GM21619 (cell line): ENCODE data around the gene DPEP2.

Experiments
- ATAC-seq: cut with Tn5 transposase; IDR thresholded peaks from one replicate; pipeline ENCODE4 v1.9.1; 2021; ENCODE audit not compliant: unreplicated experiment

DPEP2 gene

DNA sequence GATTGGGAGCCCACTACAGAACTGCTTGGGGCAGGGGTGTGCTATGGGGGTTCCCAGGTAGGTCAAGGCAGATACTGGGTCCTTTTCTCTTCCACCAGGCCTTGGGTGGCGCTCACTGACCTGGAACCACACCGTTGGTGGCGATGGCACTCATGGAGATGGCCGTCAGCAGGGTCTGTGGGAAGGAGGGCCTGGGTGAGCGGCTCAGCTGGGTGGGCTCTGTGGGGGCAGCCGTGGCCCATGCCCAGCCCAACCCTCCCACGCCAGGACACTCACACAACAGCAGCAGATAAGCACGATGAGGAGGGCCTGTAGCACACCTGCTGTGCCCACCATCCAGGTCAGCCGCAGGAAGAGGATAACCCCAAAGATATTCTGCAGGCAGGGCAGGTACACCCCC is 41.7 kb downstream of the DPEP2 start:
- no peak for ATAC-seq

DNA sequence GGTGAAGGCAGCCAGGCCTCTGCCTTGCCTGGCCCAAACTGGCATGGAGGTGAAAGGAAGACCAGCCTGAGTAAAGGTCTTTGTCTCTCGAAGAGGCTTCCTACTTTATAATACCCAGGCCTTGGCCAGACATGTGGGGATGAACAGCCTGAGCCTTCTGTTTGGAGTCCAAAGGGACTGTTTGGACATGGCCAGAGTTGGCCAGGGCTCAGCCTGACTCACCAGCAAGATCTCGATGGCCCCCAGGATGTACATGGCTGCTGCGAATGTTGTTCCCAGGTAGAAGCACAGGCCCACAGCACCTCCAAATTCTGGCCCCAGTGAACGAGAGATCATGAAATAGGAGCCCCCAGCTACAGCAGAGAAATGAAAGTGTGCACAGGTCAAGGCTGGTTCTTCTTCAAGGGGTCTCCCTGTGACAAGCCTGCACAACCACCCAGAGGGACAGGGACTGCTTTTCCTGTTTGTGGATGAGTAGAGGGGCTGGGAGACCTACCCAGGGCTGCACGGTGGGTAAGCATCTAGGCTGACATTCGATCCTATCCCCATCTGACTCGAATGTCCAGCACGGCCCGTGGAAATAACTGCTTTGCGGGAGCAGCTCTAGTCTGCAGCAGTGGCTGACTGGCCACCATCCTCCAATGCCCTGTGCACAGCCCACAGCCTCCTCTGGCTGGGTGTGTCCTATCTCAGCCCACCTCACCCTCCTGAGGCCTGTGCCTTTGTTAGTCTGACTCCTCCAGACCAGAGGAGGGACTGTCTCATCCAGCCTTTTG is 44.7 kb downstream of the DPEP2 start:
- no peak for ATAC-seq

DNA sequence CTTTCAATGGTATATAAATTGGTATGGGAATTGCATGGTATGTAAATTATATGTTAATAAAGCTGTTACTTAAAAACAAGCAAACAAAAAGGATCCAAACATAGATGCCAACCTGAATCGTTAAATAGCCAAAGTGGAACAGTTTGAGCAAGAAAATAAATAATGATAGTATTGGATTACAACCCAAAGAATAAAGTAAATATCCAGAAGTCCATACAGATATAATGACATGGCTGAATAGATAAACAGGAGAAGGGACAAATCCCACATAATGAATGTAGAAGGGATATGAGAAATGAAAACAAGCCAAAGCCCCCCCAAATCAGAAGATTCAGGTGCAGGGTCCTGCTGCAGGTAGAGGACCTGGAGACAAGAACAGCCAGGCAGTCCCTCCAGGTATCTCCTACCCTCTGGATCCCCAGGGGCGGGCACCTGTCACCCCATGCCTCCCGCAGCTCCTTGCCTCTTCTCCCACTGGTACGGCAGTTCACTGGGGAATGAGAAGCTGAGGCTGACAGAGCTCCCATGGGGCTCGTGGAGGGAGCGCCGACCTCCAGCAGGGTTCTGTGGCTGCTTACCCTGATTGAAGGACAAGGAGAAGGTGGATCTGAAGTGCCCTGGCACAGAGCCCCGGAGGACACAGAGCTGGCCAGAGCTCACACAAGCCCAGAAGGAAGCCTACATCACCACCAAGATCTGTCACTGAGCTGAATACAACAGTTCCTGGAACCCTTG is 45.5 kb downstream of the DPEP2 start:
- no peak for ATAC-seq

DNA sequence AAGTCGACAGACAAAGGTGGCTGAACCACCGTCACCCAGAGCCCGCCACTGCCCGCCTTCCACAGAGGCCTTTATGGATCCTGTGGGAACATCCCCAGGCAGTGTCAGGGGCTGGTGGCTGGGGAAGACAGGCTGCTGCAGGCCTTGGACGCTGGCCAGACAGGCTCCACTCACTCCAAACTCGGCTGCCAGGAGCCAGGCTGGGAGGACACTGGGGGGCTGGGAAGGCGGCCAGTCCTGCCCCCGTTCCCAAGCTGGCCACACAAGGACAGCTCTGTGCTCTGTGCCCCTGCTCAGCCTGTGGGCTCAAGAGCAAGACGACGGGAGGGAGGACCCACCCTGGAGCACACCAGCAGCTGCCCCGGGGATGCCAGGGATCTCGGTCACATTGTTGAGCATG is 47.8 kb downstream of the DPEP2 start:
- no peak for ATAC-seq

DNA sequence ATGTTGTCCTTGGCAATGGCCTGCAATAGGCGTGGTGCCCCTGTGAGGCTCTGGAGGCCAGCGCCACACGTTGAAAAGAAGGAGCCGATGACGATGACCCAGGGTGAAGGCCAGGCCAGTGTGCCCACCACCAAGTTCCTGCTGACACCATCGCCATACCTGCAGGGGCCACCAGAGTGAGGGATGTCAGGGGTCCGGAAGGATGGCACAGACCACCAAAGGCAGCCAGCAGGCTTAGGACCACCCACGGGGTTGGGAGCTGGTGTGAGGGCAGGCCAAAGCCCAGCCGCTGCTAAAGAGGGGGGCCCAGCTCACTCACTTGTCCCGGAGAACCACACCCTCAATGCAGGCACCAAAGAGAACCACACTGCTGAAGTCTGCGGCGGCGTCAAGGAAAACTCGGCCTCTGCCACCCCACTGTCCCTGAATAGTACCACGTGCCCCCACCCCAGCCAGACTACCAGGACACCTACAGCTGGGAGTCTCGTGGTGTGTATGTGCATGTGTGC is 48.9 kb downstream of the DPEP2 start:
- ATAC-seq, result no peak

DNA sequence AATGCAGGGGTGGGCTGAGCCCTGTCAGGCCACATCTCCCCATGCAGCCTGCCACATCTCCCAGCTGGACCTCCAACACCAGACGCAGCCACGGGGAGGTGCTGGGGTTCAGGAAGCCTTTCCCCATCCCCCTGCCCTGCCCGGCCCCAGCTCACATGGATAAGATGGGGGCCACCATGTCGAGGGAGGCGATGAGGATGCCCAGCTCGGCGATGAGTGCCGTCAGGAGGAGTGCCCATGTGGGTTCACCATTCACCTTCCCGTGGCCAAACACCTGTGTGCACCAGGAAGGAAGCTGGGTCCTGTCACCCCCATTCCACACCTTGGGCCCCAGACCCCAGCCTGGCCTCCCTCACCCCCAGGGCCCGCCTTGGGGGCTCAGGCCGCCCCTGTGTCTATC is 49.6 kb downstream of the DPEP2 start:
- ATAC-seq, result no peak

DNA sequence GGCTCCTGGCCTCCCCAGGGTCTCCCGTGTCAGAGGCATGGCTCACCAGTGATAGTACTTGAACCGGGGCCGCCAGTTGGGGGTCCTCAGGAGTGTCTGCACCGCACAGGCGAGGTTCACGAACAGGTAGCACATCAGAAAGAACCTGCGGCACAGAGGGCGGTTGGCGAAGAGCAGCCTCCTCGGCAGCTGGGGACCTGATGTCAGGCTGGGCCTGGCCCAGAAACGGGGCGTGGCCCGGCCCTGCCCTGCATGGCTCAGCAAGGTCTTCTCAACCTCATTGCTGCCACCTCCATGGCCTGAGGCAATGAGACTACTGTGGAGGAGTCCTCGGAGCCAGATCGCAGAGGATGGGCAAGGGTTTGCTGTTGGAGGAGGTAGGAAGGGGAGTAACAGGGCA is 51.3 kb downstream of the DPEP2 start:
- no peak for ATAC-seq

DNA sequence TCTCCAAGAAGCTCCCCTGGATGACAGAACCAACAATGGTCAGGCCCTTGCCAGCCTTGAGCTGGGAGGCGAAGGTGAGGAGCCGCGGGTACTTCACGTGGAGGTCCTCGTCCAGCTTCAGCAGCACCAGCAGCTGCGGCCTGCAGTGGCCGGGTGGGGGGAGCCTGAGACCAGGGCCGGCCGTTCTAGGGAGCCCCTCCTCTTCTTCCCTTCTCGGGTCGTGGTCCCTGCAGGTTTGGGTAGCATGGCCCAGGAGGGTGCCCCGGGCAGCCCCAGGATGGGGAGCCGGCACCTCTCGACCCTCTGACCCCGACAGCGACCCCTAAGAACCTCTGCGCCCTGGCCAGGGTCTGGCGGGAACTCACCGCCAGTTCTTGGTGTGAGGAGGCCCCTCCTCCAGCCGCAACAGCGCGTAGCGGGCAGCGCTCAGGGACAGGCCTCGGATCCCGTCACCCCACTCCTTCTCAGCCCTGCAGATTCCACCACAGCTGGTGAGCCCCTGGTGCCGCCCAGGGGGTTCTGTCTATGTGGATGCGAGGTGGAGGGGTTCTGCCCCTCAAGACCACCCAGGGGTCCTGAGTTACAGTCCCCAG is 52.2 kb downstream of the DPEP2 start:
- no peak for ATAC-seq

DNA sequence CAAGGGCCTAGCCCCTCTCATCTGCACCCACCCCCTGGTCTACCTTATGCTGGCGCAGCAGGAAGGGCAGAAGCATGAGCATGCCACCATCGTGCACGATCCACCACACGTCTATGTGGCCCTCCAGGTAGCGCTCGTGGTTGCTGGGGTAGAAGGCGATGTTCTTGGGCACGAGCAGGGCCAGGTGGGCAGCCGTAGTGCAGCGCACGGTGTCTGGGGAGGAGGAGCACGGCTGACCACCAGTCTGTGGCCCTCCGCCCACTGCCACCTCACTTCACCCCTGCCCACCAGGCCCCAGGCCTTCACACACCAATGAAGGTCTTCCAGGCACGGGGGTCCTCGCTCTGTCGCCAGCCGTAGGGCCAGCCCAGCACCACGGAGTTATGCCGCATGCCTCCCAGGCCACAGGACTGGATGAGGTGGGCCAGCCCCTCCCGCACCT is 53.1 kb downstream of the DPEP2 start:
- ATAC-seq, result no peak

DNA sequence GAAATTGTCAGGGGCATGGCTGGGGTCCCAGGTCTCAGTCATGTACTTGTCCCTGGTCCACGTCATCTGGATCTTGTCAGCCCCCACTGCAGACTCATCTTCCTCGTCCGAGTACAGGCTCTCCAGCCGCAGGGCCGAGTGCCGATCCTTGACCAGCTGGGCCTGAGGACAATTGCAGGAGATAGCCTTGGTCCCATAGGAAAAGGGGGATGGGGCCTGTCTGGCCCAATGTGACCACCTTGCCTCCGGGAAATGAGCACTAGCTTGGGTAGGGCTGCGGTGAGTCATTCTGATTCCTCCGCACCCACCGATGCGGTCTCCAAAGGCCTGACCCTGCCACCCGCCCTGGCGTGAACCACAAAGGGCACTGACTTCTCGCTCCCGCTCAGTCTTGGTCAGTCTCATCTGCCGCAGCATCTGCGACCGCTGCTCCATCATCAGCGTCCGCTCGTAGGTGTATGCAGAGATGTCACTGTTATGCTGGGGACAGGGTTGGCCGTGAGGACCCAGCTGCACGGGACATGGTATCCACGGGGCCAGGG is 53.8 kb downstream of the DPEP2 start:
- no peak for ATAC-seq

DNA sequence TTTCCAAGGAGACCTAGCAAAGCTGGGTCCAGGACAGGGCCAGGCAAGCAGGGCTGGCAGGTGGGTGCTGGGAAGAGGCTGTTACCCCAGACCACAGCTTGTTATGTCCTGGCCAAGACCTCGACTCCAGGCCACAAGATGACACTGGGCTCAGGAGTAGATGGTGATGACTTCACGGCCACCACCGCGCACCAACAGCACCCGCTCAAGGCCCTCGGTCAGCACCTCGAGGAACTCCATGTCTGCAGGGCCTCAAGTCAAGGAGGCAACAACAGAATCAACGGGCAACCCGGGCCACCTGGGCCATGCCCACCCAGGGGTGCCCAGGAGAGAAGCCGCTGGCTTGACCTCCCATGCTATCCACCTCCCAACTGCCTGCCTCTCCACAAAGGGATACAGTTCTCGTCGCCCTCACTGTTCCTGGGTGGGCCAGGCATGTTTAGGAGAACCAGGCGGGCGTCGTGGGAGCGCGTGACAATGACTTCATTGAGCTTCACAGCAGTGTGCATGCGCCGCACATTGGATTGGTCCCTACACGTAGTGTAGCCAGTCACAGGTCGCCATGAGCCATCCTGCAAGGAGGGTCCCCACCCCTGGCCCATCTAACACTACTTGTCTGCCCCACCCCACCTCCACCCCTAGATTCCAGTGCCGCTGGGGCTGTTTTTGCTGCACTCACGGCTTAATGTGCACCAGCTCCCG is 54.4 kb downstream of the DPEP2 start:
- ATAC-seq, result no peak

DNA sequence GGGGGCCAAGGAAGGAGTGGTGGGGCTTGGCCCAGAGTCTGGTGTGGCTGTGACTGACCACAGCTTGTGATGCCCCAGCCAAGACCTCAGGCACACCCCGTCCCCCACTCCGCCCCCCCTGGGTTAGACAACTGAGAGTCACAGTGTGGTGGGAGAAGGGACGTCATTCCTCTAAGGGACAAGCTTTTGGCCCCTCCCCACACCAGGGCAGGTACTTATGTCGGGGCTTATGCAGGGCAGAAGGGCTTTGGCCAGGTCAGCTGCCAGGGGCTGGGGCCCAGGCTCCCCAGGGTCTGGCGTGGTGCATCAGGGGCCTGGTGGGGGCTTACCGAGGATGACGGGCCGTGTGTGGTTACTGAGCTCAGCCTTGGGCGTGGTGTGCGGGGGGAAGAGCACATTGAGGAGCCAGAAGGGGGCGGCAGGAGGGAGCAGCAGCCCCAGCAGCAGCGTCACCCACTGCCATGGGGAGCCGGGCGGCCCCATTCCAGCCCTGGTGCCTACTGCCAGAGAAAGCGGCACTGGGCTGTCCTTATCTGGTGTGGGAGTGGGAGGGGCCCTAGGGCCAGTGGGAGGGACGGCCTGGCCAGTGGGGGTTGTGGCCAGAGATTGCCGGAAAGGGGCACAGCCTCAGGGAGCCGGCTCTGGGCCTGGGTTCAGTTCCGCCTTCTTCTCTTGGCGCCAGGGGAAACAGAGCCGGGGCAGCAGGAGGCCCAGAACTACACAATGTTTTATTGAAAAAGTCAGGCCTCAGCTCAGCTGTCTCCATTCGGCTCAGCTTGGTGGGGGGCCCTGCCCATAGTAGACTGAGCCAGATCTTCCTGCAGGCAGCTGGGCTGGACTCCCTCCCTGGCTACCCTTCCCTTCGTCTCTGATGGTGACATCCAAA is 55.4 kb downstream of the DPEP2 start, which contains the start of gene LCAT:
LCAT (minus strand) TSS at position 502 of the 886 bp plus-strand sequence; CDS start at position 483, 19 bp downstream.
- ATAC-seq, result no peak

DNA sequence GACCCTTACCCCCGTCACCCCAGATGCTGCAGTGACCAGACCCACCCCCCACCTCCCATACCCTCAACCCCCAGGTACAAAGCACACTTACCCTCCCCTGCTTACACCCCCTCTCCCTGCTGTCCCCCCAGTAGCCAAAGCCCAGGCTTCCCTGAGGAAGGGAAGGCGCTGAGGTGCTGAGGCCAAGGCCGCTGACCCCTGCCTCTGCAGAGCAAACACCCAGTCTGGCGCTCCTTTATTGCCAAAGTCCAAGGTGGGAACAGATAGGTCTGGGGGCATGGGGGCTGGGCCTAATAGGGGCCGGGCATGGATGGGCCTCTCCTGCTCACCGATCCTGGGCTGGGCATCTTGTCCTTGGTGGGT is 56.0 kb downstream of the DPEP2 start:
- no peak for ATAC-seq

DNA sequence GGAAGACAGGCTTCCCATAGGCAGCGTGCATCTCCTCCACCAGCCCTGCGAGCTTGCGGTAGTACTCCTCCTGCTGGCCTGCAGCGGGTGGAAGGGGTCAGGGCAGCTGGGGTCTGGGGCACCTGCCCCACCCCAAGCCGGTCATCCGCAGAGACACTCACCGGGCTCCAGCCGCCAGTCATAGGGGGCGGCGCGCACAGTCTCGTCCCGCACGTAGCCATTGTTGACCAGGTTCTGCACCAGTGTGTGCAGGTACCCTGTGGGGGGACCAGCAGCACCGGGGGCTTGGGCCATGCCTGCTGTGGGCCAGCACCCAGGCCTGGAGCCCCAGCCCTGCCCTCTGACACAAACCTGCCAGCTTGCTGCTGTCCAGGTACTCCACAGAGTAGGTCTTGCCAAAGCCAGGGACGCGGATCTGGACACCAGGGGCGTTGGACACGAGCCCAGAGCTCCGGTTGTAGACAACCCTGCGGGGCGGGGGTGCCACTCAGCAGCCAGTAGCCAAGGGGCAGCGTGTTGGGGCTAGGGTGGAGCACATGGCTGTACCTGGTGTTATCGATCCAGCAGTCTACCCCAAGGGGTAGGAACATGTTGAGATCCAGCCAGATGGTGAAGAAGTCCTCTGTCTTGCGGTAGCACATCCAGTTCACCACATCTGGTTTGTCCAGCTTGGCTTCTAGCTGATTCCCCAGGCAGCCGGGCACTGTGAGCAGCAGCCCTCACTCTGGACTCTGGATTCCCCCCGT is 56.6 kb downstream of the DPEP2 start:
- no peak for ATAC-seq

DNA sequence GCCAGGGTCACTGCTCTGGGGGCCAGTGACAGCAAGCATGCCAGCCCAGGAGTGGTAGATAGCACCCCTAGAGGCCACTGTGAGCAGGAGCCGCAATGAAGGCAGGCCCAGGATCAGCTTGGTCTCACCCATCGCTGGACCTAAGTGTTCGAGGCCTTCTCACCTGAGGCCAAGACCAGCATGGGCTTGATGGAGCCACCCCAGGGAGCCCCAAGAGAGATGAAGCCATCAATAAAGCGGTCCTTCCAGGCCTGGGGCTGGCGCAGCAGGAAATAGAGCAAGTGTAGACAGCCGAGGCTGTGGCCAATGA is 57.1 kb downstream of the DPEP2 start:
- ATAC-seq, result no peak

DNA sequence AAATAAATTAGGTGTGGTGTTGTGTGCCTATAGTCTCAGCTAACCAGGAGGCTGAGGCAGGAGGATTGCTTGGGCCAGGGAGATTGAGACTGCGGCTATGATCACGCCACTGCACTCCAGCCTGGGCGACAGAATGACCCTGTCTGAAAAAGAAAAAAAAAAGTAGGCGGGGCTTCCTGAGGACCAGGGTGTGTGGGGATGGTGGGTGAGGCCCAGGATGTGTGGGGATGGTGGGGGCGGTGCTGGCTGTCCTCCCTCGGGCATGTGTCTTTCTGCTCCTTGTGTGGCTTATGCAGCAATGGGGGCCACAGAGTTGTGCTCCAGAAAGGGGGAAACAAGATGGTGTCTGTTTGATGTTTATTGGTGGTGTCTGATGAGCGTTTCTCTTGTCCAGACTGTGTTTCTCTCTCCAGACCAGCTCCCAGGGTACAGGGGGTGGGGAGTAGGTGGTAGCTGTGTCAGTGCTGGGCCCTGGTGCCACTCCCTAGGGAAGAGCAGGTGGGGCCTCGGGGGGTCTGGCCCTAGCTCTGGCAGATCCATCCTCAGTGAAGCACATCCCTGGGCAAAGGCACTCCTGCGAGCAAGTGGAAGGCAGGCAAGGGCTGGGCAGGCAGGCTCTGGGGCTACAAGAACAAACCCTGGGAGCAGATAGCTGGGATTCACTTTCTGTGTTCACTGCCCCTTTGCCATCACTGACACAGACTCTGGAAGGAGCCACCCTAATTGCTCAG is 57.6 kb downstream of the DPEP2 start:
- no peak for ATAC-seq

DNA sequence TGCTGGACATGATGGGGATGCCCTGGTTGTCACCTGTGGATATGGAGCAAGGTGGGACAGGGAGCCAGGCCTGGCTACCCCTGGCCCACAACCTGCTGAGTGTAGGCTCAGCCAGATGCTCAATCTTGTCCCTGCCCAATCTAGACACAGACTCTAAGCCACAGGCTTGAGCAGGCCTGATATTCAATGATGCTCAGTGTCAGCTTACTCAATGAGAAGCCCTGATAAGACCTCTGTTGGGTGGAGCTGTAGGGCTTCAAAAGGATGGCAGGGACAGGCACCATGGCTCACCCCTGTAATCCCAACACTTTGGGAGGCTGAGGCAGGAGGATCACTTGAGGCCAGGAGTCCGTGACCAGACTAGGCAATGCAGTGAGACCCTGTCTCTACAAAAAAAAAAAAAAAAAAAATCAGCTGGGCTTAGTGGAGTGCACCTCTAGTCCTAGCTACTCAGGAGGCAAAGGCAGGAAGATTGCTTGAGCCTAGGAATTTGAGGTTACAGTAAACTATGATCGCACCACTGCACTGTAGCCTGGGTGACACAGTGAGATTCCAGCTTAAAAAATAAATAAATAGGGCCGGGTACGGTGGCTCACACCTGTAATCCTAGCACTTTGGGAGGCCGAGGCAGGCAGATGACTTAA is 58.7 kb downstream of the DPEP2 start:
- no peak for ATAC-seq
